G401 (cell line): Measurements from ENCODE around the gene SNORC. TPM values are rescaled to one million over a fixed set of nuclear protein-coding genes. Genes with fewer than 3 reads are reported as not detected.

Source experiments
- DNase-seq: peaks from one replicate; pipeline ENCODE4 v3.0.0-alpha.2; 2015; ENCODE audit warnings: low spot score
- in situ Hi-C: cut with HindIII; loops from 2 replicates; pipeline ENCODE4 v1.10.0; 2016; ENCODE audit warnings: low sequenced_read_pairs, mixed read lengths
- total RNA-seq: library from RNA; depleted of rRNA; stranded (reverse); fragments of >200 nt; shearing (Covaris generic); gene quantifications from 2 replicates; pipeline ENCODE4 v1.2.3, GENCODE V29; 2014

The SNORC gene
- total RNA-seq, 1 experiment from 2014 or later: 0.03 TPM

- DNase-seq: no peak
- in situ Hi-C loops: no loop called here
Measured at GRCh38 chr2:232879618-232880494, 9.8 kb downstream of the SNORC start.

DNA sequence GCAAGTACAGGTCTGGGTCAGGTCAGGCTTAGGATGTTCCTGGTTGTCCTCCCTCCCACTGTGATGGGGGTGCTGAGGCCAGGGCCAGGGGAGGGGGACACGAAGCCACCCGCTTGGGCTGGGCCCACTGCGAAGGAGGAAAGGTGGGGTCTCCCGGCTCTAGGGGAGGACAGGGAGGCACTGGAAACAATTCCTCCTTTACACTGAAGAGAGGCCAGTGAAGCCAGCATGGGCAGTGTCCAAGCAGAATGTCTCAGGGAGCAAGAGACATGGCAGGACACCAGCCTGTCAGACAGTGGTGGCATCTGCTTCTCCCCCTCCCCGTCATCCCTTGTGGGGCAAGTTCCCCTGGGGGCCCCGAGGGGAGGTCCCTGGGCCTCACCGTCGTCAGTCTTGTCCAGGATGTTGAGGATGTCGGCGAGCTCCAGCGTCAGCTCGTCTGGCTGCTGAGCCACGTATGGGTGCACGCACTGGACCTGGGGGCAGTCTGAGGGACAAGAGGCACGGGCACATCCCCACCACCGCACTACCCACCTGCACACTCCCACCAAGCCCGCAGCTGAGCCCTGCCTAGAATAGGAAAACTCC, 10.8 kb downstream of the SNORC start:
- in situ Hi-C loops: no loop called here
- DNase-seq: no peak

DNA sequence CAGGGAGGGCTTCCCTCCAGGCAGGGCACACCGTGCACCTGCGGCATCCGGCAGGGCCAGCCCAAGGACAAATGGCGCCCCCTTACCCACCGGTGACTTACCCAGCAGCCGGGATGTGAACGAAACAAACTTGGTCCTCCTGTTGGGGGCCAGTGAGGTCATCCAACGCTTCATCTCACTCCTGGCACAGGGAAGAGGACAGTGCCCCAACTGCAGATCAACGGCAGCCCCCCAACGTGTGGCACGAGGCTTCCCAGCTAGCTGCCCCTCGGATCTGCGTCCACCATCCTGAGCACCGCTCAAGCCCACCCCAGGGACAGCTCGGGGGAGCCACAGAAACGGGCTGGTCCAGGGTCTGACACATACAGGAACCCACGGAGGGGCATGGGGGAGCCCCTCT, 12.0 kb downstream of the SNORC start:
- in situ Hi-C loops: no loop called here
- no peak for DNase-seq

DNA sequence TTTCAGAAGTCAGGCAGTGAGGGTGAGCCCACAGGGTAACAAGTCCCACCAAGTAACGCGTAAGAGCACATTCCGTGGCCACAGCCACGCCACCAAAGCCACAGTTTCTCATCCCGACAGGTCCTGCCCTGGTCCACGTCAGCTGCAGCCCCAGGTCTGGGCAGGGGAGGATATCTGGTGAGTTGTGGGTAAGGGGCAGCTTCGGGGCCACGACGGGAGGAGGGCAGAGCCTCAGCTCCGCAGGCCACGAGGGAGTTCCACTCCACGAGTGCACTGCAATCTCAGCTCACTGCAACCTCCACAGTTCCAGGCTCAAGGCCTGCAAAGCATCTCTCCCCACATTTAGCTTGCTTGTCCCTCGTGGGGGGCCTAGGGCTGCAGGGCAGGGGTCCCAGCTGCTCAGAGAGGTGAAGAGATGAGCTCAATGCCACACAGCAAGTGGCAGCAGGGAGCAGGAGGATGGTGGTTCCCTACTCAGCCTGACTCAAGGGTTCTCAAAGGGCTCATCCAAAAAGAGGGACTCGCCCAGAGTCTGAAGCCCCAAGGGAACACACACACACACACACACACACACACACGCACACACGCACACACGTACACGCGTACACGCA, 12.5 kb downstream of the SNORC start:
- DNase-seq: no peak
- in situ Hi-C loops: no loop called here

DNA sequence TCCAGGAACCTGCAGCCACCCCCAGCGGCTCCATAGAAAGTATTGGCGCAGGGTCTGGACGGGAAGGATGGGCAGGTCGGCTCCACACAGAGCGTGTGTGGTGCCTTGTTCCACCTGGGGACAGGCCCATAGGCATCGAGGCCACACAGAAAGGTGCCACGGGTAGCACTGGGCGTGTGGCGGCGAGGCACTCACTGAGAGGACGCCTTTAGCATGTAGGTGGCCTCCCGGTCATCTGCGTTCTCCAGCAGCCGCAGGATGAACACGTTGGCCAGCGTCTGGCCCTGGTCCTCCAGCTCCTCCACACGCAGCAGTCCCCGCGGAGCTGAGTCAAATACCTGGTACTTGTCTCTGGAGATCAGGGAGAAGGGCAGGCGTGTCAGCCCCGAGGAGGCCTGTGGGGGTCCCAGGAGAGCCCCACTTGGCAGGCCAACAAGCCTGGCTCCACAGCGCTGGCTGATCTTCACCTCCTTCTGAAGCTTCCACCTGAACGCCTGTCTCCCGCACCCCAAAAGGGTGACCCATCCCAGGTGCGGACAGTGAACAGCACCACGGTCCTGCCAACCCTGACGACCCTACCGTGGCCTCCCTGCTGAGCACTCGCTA, 13.2 kb downstream of the SNORC start:
- no peak for DNase-seq
- in situ Hi-C loops: no loop called here

- DNase-seq: no peak
- in situ Hi-C loops: no loop called here
Measured at GRCh38 chr2:232884001-232884421, 13.9 kb downstream of the SNORC start.

GRCh38 chr2:232884549-232885263, 14.6 kb downstream of the SNORC start:
- in situ Hi-C loops: no loop called here
- DNase-seq: no peak

- no peak for DNase-seq
- in situ Hi-C loops: no loop called here
Measured at GRCh38 chr2:232885264-232885961, 15.3 kb downstream of the SNORC start.

DNA sequence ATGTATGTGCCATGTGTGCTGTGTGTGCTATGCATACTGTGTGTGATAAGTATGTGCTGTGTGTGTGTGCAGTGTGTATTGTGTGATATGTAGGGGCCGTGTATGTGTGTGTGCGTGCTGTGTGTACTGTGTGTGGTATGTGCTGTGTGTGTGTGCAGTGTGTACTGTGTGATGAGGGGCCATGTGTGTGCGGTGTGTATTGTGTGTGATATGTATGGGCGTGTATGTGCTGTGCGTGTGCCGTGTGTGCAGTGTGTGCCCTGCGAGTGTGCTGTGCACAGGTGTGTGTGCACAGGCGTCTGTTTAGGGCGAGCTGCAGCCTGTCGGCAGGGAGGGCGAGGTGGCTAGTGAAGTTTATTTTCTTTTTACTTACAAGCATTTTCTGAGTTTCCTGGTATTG, 16.1 kb downstream of the SNORC start:
- DNase-seq: no peak
- in situ Hi-C loops: no loop called here

GRCh38 chr2:232886632-232887031, 16.6 kb downstream of the SNORC start:
- in situ Hi-C loops: no loop called here

GRCh38 chr2:232887171-232887850, 17.2 kb downstream of the SNORC start:
- in situ Hi-C loops: no loop called here
- no peak for DNase-seq

More at GRCh38 chr2:232886632-232887031, 16.6 kb downstream of the SNORC start:
- DNase-seq: no peak

GRCh38 chr2:232888099-232888836, 18.2 kb downstream of the SNORC start:
- no peak for DNase-seq
- in situ Hi-C loops: no loop called here

DNA sequence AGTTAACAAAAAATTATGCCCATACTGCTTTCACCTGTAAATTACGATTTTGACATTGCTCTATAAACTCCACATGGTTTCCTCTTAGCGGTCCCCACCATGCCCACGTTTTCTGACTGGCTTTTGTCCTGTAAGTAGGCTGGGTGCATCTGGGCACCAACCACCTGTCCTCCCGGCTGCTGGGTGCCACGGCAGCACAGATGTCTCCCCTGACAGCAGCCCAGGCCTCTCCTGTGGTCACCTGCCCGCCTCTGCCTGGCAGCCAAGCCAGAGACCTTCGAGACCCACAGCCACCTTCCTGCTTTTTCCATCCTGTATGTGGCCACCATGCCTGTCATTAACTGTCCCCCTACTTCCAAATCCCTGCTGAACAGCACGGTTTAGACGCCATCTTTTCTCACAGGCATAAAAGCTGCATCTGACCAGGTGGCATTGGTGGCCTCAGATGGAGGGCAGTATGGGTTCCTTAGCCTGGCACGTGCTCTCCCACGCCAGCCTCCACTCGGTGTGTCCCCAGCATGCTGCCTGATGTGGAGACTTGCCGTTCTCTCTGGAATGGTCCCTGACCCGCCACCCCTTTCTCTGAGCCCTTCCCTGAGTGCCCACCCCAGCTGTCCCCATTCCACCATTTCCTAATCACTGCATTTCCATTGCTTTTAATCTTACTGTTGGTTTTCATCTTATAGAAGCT, 18.9 kb downstream of the SNORC start:
- DNase-seq: no peak
- in situ Hi-C loops: no loop called here

- DNase-seq: no peak
- in situ Hi-C loops: no loop called here
Measured at GRCh38 chr2:232889876-232890401, 19.9 kb downstream of the SNORC start.

DNA sequence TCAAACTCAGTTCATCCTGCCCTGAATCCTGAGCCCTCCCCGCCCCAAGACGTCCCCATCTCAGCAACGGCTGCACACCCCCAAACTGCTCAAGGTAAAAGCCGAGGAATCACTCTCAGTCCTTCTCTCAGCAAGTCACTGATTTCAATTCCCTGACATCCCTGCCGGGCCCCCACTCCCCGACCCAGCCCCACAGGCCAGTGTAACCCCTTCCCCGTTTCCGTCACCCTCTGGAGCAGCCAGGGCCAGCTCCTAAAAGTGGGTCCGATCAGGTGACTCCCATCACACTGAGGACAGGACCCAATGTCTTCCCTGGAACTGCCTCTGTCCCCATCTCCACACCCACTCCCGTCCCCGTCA, 20.5 kb downstream of the SNORC start:
- no peak for DNase-seq
- in situ Hi-C loops: no loop called here

DNA sequence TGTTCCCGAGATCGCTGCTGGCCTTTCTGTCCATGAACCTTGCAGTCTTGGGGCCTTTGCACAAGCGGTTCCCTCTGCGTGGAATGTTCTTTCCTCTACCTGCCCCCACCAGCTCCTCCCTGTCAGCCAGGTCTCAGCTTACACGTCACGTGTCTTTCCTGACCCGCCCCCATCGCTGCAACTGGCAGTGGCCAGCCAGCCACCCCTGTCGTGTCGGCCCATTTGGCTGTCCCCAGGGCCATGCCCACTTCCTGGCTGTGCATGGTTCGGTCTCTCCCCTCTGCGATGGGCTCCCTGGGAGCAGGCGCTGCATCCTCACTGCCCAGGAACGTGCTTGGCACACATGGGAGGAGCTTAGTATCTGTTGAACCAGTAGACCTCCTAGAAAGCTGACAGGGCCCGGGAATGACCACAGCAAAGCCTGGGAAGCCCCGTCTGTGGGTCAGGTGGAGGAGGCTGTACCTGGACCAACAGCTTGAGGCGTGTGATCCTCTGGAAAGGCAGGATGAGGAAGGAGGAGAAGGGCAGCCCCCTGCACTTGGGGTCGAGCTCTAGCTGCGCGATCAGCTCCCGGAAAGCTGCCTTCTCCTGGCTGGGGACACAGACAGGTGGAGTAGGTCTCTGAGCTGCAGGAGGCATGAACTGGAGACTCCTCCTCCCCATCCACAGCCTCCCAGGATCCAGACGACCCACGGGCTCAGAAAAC, 21.0 kb downstream of the SNORC start:
- DNase-seq: no peak
- in situ Hi-C loops: no loop called here
